ENCODE measurements around the gene ZNF70. TPM values are rescaled to one million over a fixed set of nuclear protein-coding genes. Genes with fewer than 3 reads are reported as not detected.

ZNF70 gene
- total and polyA plus RNA-seq, 10 of the 15 experiments (the other 5 are each of a cell fraction or from before 2014, with no cell fraction given) = 0.15 to 2.3 (median 0.85) TPM

GRCh38 chr22:23691748-23692423 lies 59.0 kb downstream of the ZNF70 start (continued):
- TF ChIP-seq EP300 (IDR thresholded peaks at IDR 0.05; ENCODE audit: borderline replicate concordance in 1 of 2, control insufficient read depth in 1 of 2, low read depth in 2 of 2, low read length in 2 of 2) = no peak
- no peak for TF ChIP-seq FOXK2 (IDR thresholded peaks at IDR 0.05)
- no peak for TF ChIP-seq ZBTB11 (CRISPR knock-in tag; IDR thresholded peaks at IDR 0.05)

- Histone ChIP-seq H3K4me1 (ENCODE audit: control insufficient read depth, insufficient read depth, low read length) (peaks cover under 1% of the 10 kb centered on the region), H3K9ac (ENCODE audit: control insufficient read depth, insufficient read depth, low read length) (no peak within 1 kb of the TSS), H3K4me3 (no peak within 1 kb of the TSS), H3K27ac (ENCODE audit: control insufficient read depth, insufficient read depth) (no peak within 1 kb of the TSS), H3K9me3 (replicated peaks; ENCODE audit: control insufficient read depth, insufficient read depth, low read length) (no peaks in the 10 kb centered on the region), H2AFZ (ENCODE audit: control insufficient read depth, low read depth, low read length) (no peak within 1 kb of the TSS), H3K79me2 (ENCODE audit: control insufficient read depth, insufficient read depth, low read length) (no peaks in the 10 kb centered on the region), H4K20me1 (ENCODE audit: control insufficient read depth, insufficient read depth) (0 out of 2 replicates have a peak, but pooled peaks cover 3% of the 10 kb centered on the region), H3K4me2 (ENCODE audit: control insufficient read depth, insufficient read depth) (no peak within 1 kb of the TSS), H3K36me3 (ENCODE audit: control insufficient read depth in 2 of 2, insufficient read depth in 2 of 2, low read length in 1 of 2) (peaks cover 8 to 10% of the 10 kb centered on the region in 2 experiments; a peak in 3 of 4 replicates), H3K27me3 (replicated peaks in 1 of 2; ENCODE audit: control insufficient read depth in 2 of 2, insufficient read depth in 2 of 2, low read length in 1 of 2) (no peaks in the 10 kb centered on the region)
- POLR2A ChIA-PET = no interaction called here
- intact Hi-C loops (cut with micrococcal nuclease; ENCODE audit: unreplicated experiment) = no loop called here
- 97% methylated on average over 5 of the region's 5 CpGs for WGBS (ENCODE audit: insufficient coverage, insufficient replicate concordance, low lambda C conversion rate, missing lambda C conversion rate)
- CTCF ChIA-PET = interaction anchor here (0.5 kb wide), 1 partner anchor 57 kb away, joined by 4 read pairs; no protein-coding TSS in a partner anchor
- no peak for ATAC-seq
- BruUV-seq (replicated peaks) = no TSS peak
- no peak for DNase-seq (ENCODE audit: low read depth, low spot score)
- in situ Hi-C loops (cut with MboI) = no loop called here
- no peak for FAIRE-seq
- SMC1A ChIA-PET (ENCODE audit: uncharacterized antibody, unreplicated experiment) = no interaction called here
- RAD21 ChIA-PET (ENCODE audit: unreplicated experiment) = no interaction called here
- TF ChIP-seq E2F8 (IDR thresholded peaks at IDR 0.05; ENCODE audit: low read depth, partially characterized antibody) (no peak), KDM1A (IDR thresholded peaks at IDR 0.05; ENCODE audit: borderline replicate concordance) (no peak), YY1 (IDR thresholded peaks at IDR 0.05; ENCODE audit: low read depth, low read length) (no peak), POLR2A (IDR thresholded peaks at IDR 0.05; ENCODE audit: low read depth, low read length) (no peak), YBX1 (IDR thresholded peaks at IDR 0.05) (no peak), SMAD1 (IDR thresholded peaks at IDR 0.05; ENCODE audit: low read depth, partially characterized antibody) (no peak), PAX8 (IDR thresholded peaks at IDR 0.05) (no peak), BMI1 (IDR thresholded peaks at IDR 0.05; ENCODE audit: borderline replicate concordance) (no peak), CREB1 (IDR thresholded peaks at IDR 0.05; ENCODE audit: low read depth) (no peak), TCF12 (IDR thresholded peaks at IDR 0.05; ENCODE audit: low read depth, low read length) (no peak), ZBTB4 (CRISPR knock-in tag; IDR thresholded peaks at IDR 0.05) (no peak)
Observed at GRCh38 chr22:23690713-23691112, 60.2 kb downstream of the ZNF70 start, which contains the start of gene RGL4. TSS of gene RGL4 (plus strand) at chr22:23691013. CDS start at chr22:23692031, 1,018 bp downstream.
